Smooth muscle cell (in vitro differentiated cells): ENCODE data around the gene GHR. TPM values are rescaled to one million over a fixed set of nuclear protein-coding genes. Genes with fewer than 3 reads are reported as not detected.

Experiments
- DNase-seq: peaks from one replicate; lab custom pipeline; 2025; ENCODE audit not compliant: unreplicated experiment; lab: John Stamatoyannopoulos, UW
- H2AFZ ChIP-seq: fragments of 200-600 bp; sonication (generic); 2 replicates; pipeline ENCODE4 v1.6.0; 2016; ENCODE audit warnings: antibody characterized with exemption, low read depth, mild to moderate bottlenecking
- H3F3A ChIP-seq: fragments of 200-600 bp; sonication (generic); 2 replicates; pipeline ENCODE4 v1.6.0; 2017; ENCODE audit warnings: antibody characterized with exemption, low read depth
- H3K27ac ChIP-seq: fragments of 200-600 bp; sonication (generic); 2 replicates; pipeline ENCODE4 v1.5.1; 2016; ENCODE audit warnings: low read depth, mild to moderate bottlenecking
- H3K27me3 ChIP-seq: fragments of 200-600 bp; sonication (generic); 2 replicates; pipeline ENCODE4 v1.6.1; 2016; ENCODE audit warnings: low read depth, mild to moderate bottlenecking
- H3K36me3 ChIP-seq: fragments of 200-600 bp; sonication (generic); 2 replicates; pipeline ENCODE4 v1.5.1; 2016; ENCODE audit warnings: low read depth
- H3K4me1 ChIP-seq: fragments of 200-600 bp; sonication (generic); 2 replicates; pipeline ENCODE4 v1.5.1; 2016; ENCODE audit warnings: low read depth
- H3K4me2 ChIP-seq: fragments of 200-600 bp; sonication (generic); 2 replicates; pipeline ENCODE4 v1.6.0; 2016; ENCODE audit warnings: mild to moderate bottlenecking
- H3K4me3 ChIP-seq: fragments of 200-600 bp; sonication (generic); 2 replicates; pipeline ENCODE4 v1.5.1; 2016; ENCODE audit warnings: mild to moderate bottlenecking
- H3K79me2 ChIP-seq: fragments of 200-600 bp; sonication (generic); 2 replicates; pipeline ENCODE4 v1.6.0; 2016; ENCODE audit warnings: low read depth, mild to moderate bottlenecking
- H3K9ac ChIP-seq: fragments of 200-600 bp; sonication (generic); 2 replicates; pipeline ENCODE4 v1.6.0; 2016; ENCODE audit warnings: low read depth
- H3K9me3 ChIP-seq: fragments of 200-600 bp; sonication (generic); replicated peaks from 2 replicates; pipeline ENCODE4 v1.5.1; 2016; ENCODE audit warnings: low read depth
- H4K20me1 ChIP-seq: fragments of 200-600 bp; sonication (generic); 2 replicates; pipeline ENCODE4 v1.6.0; 2016; ENCODE audit warnings: low read depth
- WGBS: methylation state at CpG from one replicate; pipeline ENCODE4 v1.1.7; 2016; ENCODE audit warnings: low lambda C conversion rate; 5-methylcytosine and 5-hydroxymethylcytosine counted together
- polyA plus RNA-seq: library from polyadenylated mRNA; unstranded; fragments of >200 nt; fragmentation: Nextera tagmentation; extraction: Ambion mirVana; gene quantifications from 2 replicates; pipeline ENCODE4 v1.2.1, GENCODE V29; 2016
- total RNA-seq: library from RNA; depleted of rRNA; stranded (reverse); fragments of >200 nt; gene quantifications from 2 replicates; pipeline ENCODE4 v1.2.3, GENCODE V29; 2014
- TF ChIP-seq, protein P1 (sequence below): fragments of 200-600 bp; sonication (generic); IDR thresholded peaks from 2 replicates; pipeline ENCODE4 v1.5.1; 2017; ENCODE audit warnings: borderline replicate concordance, mild to moderate bottlenecking, antibody characterized with exemption; ENCODE audit not compliant: insufficient read depth, poor library complexity, severe bottlenecking

GHR gene
- total and polyA plus RNA-seq, 2 experiments from 2014 or later: 2.1 to 4.3 TPM

- no peaks in the 10 kb centered on the region for H3F3A ChIP-seq
- H3K9me3 ChIP-seq: no peaks in the 10 kb centered on the region
- 77% methylated on average over 4 of the region's 4 CpGs for WGBS
- no peaks in the 10 kb centered on the region for H3K4me1 ChIP-seq
- no peak overlapping the region for H2AFZ ChIP-seq
- H3K9ac ChIP-seq: no peak overlapping the region
- no peak overlapping the region for H3K4me3 ChIP-seq
- no peaks in the 10 kb centered on the region for H3K79me2 ChIP-seq
- TF ChIP-seq, protein P1, sequence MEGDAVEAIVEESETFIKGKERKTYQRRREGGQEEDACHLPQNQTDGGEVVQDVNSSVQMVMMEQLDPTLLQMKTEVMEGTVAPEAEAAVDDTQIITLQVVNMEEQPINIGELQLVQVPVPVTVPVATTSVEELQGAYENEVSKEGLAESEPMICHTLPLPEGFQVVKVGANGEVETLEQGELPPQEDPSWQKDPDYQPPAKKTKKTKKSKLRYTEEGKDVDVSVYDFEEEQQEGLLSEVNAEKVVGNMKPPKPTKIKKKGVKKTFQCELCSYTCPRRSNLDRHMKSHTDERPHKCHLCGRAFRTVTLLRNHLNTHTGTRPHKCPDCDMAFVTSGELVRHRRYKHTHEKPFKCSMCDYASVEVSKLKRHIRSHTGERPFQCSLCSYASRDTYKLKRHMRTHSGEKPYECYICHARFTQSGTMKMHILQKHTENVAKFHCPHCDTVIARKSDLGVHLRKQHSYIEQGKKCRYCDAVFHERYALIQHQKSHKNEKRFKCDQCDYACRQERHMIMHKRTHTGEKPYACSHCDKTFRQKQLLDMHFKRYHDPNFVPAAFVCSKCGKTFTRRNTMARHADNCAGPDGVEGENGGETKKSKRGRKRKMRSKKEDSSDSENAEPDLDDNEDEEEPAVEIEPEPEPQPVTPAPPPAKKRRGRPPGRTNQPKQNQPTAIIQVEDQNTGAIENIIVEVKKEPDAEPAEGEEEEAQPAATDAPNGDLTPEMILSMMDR: no peak
- H3K27ac ChIP-seq: no peak overlapping the region
- H3K4me2 ChIP-seq: no peak overlapping the region
- no peak for DNase-seq
- peaks cover 56% of the 10 kb centered on the region for H3K27me3 ChIP-seq
- no peaks in the 10 kb centered on the region for H3K36me3 ChIP-seq
- no peaks in the 10 kb centered on the region for H4K20me1 ChIP-seq
Measured at GRCh38 chr5:42586625-42587024, 163.4 kb downstream of the GHR start.

DNA sequence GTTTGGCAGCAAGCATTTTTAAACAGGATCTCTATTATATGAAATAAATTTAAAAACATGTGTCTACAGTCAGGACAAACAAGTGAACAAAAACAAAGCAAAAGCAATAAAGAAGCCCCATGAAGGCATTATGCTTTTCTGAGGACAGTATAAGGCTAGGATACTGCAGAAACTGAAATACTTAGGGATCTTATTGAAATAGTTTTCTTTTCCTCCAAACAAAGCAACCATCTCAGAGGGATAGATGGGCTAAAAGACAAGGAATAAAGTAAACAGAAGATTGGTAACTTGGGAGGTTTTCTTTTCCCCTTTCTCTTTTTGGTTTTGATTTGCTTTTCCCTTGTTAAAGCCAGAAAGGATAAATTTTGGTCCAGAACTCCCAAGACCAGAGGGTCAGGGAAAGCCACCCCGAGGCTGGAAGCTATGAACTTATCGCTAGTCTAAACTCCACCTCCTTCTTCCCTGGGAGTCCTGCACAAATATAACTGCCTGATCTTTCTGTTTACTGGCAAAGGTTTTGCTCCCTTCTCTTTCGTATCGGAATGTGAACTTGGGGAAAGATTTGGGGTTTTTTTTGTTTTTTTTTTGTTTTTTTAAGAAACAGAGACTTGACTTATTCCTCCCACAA lies 164.0 kb downstream of the GHR start:
- Histone ChIP-seq H3K27ac (no peak overlapping the region), H2AFZ (no peak overlapping the region), H3K9ac (no peak overlapping the region), H3K79me2 (no peaks in the 10 kb centered on the region), H3F3A (no peaks in the 10 kb centered on the region), H3K4me2 (no peak overlapping the region), H3K36me3 (no peaks in the 10 kb centered on the region), H3K4me1 (no peaks in the 10 kb centered on the region), H3K4me3 (no peak overlapping the region), H3K27me3 (peaks cover 56% of the 10 kb centered on the region), H3K9me3 (no peaks in the 10 kb centered on the region), H4K20me1 (no peaks in the 10 kb centered on the region)
- no peak for DNase-seq
- 94% methylated on average over 4 of the region's 4 CpGs for WGBS
- TF ChIP-seq, protein P1: no peak

GRCh38 chr5:42590566-42590965 lies 167.3 kb downstream of the GHR start:
- Histone ChIP-seq H3K4me2 (peak overlapping the region; percentile 57), H3K4me1 (no peaks in the 10 kb centered on the region), H3K79me2 (no peaks in the 10 kb centered on the region), H3K9ac (no peak overlapping the region), H3F3A (no peaks in the 10 kb centered on the region), H3K27ac (no peak overlapping the region), H4K20me1 (no peaks in the 10 kb centered on the region), H3K27me3 (peaks cover 56% of the 10 kb centered on the region), H2AFZ (no peak overlapping the region), H3K9me3 (no peaks in the 10 kb centered on the region), H3K36me3 (no peaks in the 10 kb centered on the region), H3K4me3 (peak overlapping the region; percentile 9)
- no peak for DNase-seq
- TF ChIP-seq, protein P1: no peak

DNA sequence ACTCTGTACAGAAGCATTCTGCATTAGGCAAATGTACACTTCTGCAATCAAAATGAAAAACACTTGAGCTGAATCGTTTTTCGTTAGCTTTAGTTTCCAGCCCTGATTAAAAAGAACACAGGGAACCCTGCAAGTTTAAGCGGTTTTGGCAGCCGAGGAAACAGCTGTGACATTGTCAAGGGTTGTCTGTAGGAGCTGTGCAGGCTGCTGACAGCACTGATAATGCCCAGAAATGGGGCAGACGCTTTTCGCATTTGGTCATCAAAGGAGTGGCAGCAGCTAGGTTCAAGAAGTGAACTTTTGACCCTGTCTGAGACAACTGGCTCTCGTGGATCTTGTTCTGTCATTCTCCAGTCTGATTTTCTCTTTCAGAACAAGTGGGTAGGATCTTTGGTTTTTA lies 167.8 kb downstream of the GHR start:
- Histone ChIP-seq H3K9ac (no peak overlapping the region), H3K27me3 (peaks cover 52% of the 10 kb centered on the region), H3F3A (no peaks in the 10 kb centered on the region), H3K36me3 (no peaks in the 10 kb centered on the region), H3K9me3 (no peaks in the 10 kb centered on the region), H2AFZ (no peak overlapping the region), H3K4me2 (peak overlapping the region; percentile 57), H4K20me1 (no peaks in the 10 kb centered on the region), H3K27ac (no peak overlapping the region), H3K4me3 (peak overlapping the region; percentile 9), H3K4me1 (no peaks in the 10 kb centered on the region), H3K79me2 (no peaks in the 10 kb centered on the region)
- TF ChIP-seq, protein P1: no peak
- 3% methylated on average over 7 of the region's 7 CpGs for WGBS
- no peak for DNase-seq
